Activated naive CD8-positive, alpha-beta T cell treated with anti-CD3 and anti-CD28 coated beads, Interleukin-2, amount 50 U/mL, for 24 hours (primary cell): ENCODE data around the gene ESF1.
"Not testable (repeated sequence)": the region's sequence is repeated elsewhere in the genome, so short reads cannot be mapped to it uniquely, and the experiment has no call there.

ENCODE experiments used
- ATAC-seq: fragments of 150-1000 bp; cut with Tn5 transposase; one replicate; pipeline ENCODE4 v1.10.0; 2021
- DNase-seq: peaks from one replicate; pipeline ENCODE4 v3.0.0; 2021
- H3K27ac Mint-ChIP-seq: one replicate; pipeline ENCODE4 v1.8.0; 2021; ENCODE audit warnings: mild to moderate bottlenecking, mixed read lengths
- H3K27me3 Mint-ChIP-seq: one replicate; pipeline ENCODE4 v1.8.0; 2021; ENCODE audit warnings: mixed read lengths
- H3K36me3 Mint-ChIP-seq: one replicate; pipeline ENCODE4 v1.8.0; 2021; ENCODE audit warnings: low read depth, mixed read lengths
- H3K4me1 Mint-ChIP-seq: one replicate; pipeline ENCODE4 v1.8.0; 2021; ENCODE audit warnings: mixed read lengths
- H3K4me3 Mint-ChIP-seq: one replicate; pipeline ENCODE4 v1.8.0; 2021; ENCODE audit warnings: mild to moderate bottlenecking, moderate library complexity, mixed read lengths
- H3K9me3 Mint-ChIP-seq: one replicate; pipeline ENCODE4 v1.8.0; 2021; ENCODE audit warnings: mixed read lengths

ESF1 gene

DNA sequence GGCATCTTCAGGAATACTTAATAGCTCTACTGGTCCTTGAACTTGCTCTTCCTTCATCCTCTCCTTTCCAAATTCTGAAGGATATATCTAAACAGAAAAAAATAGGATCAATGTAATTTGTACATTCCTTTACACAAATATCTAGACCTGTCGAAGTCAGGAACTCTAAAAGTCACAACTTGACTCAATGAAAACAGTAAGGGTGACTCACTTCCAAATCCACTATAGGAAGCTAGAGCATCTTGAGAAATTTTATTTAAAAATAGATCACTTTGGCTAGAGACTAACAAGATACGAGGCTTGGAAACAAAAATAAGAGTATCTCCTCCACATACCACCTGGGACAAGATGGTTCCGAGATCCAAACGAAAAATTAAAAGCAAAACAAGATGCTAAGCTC, 12.2 kb downstream of the ESF1 start:
- no peaks in the 10 kb centered on the region for H3K27me3 Mint-ChIP-seq
- H3K4me1 Mint-ChIP-seq: peaks cover 14% of the 10 kb centered on the region
- no peak for ATAC-seq
- peaks cover 55% of the 10 kb centered on the region for H3K36me3 Mint-ChIP-seq
- H3K4me3 Mint-ChIP-seq: no peak overlapping the region
- no peak overlapping the region for H3K27ac Mint-ChIP-seq
- no peaks in the 10 kb centered on the region for H3K9me3 Mint-ChIP-seq
- no peak for DNase-seq

DNA sequence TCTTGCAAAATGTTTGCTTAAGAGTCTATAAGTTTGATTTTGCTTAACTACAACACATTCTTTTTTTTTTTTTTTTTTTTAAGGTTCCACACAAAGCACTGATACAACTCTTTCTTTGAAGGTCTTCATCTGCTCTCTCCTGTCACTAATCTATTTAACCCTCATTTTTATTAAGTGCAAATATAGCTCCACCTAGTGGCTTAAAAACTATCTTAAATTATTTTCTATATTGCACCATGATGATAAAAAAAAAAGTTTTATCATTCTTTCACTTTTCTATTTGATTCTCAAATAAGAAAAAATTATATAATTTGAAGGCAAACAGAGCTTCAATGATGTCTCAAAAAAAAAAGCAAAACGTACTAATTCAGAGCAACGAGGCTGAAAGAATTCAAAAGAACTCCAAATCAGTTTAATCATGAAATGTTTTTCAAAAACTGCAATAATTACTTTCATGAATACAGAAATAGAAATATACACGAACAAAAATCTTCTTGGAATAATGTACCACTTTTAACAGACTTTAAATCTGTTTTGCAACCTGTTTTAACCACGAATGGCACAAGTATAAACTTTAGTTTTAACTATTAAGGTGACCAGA, 12.8 kb downstream of the ESF1 start:
- no peaks in the 10 kb centered on the region for H3K27me3 Mint-ChIP-seq
- DNase-seq (no peak), ATAC-seq (no peak)
- H3K27ac Mint-ChIP-seq: no peak overlapping the region
- no peak overlapping the region for H3K4me3 Mint-ChIP-seq
- H3K36me3 Mint-ChIP-seq: peaks cover 57% of the 10 kb centered on the region
- H3K4me1 Mint-ChIP-seq: peaks cover 9% of the 10 kb centered on the region
- H3K9me3 Mint-ChIP-seq: no peaks in the 10 kb centered on the region

DNA sequence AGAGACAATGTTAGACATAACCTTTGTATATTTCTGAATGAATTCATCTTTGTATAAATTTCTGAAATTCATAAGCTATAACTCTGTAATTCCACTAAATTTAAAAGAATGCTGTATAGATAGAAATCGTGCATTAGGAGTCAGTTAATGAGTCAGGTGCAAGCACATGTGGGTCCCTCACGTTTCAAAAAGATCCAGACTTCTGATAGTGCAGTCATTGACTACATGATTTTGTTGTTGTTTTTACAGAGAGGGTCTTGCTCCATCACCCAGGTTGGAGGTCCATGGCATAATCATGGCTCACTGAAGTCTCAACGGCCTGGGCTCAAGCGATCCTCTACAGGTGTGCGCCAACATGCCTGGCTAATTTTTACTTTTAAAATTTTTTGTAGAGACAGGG, 14.6 kb downstream of the ESF1 start:
- H3K27me3 Mint-ChIP-seq: no peaks in the 10 kb centered on the region

DNA sequence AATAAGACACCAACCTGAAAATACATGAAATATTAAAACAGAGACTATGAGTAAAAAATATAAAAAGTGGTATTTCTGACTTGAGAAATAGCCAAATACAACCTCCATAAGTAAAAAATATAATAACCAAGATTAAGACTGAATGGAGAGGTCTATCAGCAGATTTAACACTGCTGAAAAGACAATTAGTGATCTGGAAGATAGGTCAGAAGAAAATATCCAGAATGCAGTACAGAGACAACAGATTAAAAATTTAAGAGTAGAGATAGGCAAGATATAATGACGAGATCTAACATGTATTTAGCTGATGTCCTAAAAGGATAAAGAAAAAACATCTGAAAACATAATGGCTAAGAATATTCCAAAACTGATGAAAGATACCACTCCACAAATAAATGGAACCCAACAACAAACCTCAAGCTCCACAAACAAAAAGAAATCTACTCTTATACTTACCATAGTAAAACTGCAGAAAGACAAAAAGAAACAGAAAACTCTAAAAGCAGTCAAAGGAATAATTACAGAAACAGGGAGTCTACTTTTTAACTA, 18.8 kb downstream of the ESF1 start:
- peaks cover 8% of the 10 kb centered on the region for H3K9me3 Mint-ChIP-seq
- ATAC-seq: no peak
- peaks cover 65% of the 10 kb centered on the region for H3K36me3 Mint-ChIP-seq

More for the DNA sequence above, 14.6 kb downstream of the ESF1 start:
- DNase-seq (no peak), ATAC-seq (no peak)
- H3K4me1 Mint-ChIP-seq: peaks cover 9% of the 10 kb centered on the region
- H3K36me3 Mint-ChIP-seq: peaks cover 61% of the 10 kb centered on the region
- no peak overlapping the region for H3K27ac Mint-ChIP-seq
- H3K9me3 Mint-ChIP-seq: peaks cover 8% of the 10 kb centered on the region
- no peak overlapping the region for H3K4me3 Mint-ChIP-seq

DNA sequence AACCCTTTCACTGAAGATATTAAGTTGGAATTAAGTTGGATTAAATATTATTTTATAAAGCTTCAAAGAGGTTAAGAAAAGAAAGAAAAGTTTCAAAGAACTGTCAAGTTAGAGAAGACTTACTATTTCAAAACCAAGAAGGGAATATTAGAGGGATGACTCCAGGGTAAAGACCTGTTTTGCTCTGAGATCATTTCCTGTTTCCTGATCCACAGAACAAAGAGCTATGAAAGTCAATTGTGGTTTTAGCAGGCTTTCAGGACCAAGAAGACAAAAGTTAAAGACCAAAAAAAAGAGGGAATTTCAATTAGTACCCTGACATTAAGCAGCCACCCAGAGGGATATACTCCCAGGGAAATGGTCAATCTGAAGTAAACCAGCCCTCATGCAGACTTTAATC, 19.4 kb downstream of the ESF1 start:
- Mint-ChIP-seq H3K4me3 (no peak overlapping the region), H3K4me1 (peaks cover 9% of the 10 kb centered on the region)

More for the DNA sequence above, 18.8 kb downstream of the ESF1 start:
- Mint-ChIP-seq H3K27me3 (no peaks in the 10 kb centered on the region), H3K4me3 (no peak overlapping the region), H3K27ac (peak overlapping the region; percentile 18), H3K4me1 (peaks cover 9% of the 10 kb centered on the region)
- no peak for DNase-seq

DNA sequence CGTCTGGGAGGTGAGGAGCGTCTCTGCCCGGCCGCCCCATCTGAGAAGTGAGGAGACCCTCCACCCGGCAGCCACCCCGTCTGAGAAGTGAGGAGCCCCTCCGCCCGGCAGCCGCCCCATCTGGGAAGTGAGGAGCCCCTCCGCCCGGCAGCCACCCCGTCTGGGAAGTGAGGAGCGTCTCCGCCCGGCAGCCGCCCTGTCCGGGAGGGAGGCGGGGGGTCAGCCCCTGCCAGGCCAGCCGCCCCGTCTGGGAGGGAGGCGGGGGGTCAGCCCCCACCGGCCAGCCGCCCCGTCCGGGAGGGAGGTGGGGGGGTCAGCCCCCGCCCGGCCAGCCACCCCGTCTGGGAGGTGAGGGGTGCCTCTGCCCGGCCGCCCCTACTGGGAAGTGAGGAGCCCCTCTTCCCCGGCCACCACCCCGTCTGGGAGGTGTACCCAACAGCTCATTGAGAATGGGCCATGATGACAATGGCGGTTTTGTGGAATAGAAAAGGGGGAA, 24.2 kb downstream of the ESF1 start:
- ATAC-seq: not testable (repeated sequence)

More for the DNA sequence above, 19.4 kb downstream of the ESF1 start:
- Mint-ChIP-seq H3K27me3 (no peaks in the 10 kb centered on the region), H3K36me3 (peaks cover 60% of the 10 kb centered on the region), H3K9me3 (peaks cover 8% of the 10 kb centered on the region), H3K27ac (no peak overlapping the region)
- DNase-seq (no peak), ATAC-seq (no peak)

DNA sequence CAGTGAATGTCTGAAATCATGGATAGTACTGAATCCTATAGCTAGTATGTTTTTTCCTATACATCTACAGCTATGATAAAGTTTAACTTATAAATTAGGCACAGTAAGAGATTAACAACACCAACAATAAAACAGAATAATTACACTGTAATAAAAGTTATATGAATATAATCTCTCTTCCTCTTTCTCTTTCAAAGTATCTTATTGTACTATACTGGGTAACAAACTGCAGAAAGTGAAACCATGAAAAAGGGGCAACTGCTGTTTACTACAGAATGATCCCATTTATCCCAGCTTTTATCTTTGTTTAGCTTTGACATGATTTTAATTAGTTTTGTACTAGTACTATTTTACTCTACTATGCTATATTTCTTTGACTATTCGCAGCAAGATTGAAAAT, 25.8 kb downstream of the ESF1 start:
- no peaks in the 10 kb centered on the region for H3K4me1 Mint-ChIP-seq
- no peaks in the 10 kb centered on the region for H3K27me3 Mint-ChIP-seq
- no peak for ATAC-seq
- no peaks in the 10 kb centered on the region for H3K9me3 Mint-ChIP-seq
- H3K4me3 Mint-ChIP-seq: no peak overlapping the region
- peaks cover 35% of the 10 kb centered on the region for H3K36me3 Mint-ChIP-seq
- no peak for DNase-seq
- no peak overlapping the region for H3K27ac Mint-ChIP-seq

More for the DNA sequence above, 24.2 kb downstream of the ESF1 start:
- H3K4me3 Mint-ChIP-seq, H3K4me1 Mint-ChIP-seq, H3K9me3 Mint-ChIP-seq, H3K27me3 Mint-ChIP-seq, H3K27ac Mint-ChIP-seq, DNase-seq: not testable (repeated sequence)
- H3K36me3 Mint-ChIP-seq: peaks cover 49% of the 10 kb centered on the region

DNA sequence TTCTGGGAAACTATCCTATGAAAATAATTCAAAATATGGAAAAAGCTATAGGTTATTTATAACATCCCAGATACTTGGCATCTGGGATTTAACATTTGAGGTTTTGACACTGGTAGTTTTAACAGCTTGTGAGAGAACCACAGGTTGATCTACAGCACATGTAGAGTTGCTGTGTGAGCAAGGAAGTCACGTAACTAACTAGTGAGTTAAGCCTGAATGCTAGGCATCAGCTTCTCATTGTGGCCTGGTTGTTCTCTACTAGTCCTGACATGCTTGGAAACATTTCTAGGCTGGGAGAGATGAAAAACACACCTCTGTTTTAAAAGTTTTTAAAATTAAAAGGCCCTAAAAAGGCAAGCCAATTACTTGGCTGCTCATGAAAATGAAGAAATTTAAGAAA, 28.2 kb downstream of the ESF1 start:
- Mint-ChIP-seq H3K4me3 (no peak overlapping the region), H3K27ac (no peak overlapping the region)
- ATAC-seq: no peak

DNA sequence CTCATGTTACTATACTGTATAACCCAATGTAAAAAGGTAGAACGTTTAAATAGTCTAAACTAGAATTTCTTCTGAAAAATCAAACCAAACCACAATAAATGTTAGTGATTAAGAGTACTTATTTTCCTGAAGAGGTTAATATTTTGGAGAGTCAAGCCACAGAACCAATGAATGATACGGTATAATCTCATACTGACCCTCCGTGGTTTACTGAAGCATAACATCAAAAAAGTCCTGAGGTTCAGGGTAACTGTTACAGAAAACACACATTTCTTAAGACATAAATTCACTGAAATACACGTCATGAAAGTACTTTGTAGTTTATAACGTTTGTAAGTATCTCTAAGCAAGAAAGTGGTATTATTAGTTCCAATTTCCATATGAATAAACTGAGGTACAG, 28.9 kb downstream of the ESF1 start:
- no peaks in the 10 kb centered on the region for H3K4me1 Mint-ChIP-seq
- DNase-seq (no peak), ATAC-seq (no peak)
- H3K9me3 Mint-ChIP-seq: no peaks in the 10 kb centered on the region
- H3K36me3 Mint-ChIP-seq: peaks cover 32% of the 10 kb centered on the region
- H3K4me3 Mint-ChIP-seq: no peak overlapping the region
- no peak overlapping the region for H3K27ac Mint-ChIP-seq
- no peaks in the 10 kb centered on the region for H3K27me3 Mint-ChIP-seq

More for the DNA sequence above, 28.2 kb downstream of the ESF1 start:
- Mint-ChIP-seq H3K36me3 (peaks cover 28% of the 10 kb centered on the region), H3K4me1 (no peaks in the 10 kb centered on the region), H3K9me3 (no peaks in the 10 kb centered on the region), H3K27me3 (no peaks in the 10 kb centered on the region)
- no peak for DNase-seq

DNA sequence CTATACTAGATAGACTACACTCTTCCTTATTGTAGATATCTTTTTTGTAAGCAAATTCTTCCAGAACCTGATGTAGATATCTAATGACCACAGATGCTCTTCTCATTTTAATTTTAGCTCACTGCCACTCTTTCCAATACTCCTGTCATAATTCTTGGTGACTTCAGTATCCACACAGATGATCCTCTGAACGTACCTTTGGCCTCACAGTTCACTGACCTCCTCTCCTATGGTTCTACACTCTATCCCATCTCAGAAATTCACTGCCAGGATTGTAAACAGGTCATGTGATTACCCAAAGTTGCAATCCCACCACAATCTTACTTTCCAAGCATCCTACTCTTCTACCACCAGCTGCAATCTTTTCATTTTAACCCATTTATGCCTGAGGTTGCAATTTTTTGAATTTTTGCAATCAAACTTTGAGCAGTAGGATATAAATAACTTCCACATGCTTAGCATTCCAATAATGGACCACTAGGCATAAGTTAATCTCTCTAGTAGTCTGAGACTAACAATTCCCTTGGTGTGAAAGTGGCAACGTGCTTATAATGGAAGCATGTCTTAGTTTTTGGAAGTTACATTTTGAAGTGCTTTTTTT, 31.2 kb downstream of the ESF1 start:
- H3K4me3 Mint-ChIP-seq: no peak overlapping the region
- H3K36me3 Mint-ChIP-seq: peaks cover 30% of the 10 kb centered on the region
- no peak for DNase-seq
- H3K27me3 Mint-ChIP-seq: no peaks in the 10 kb centered on the region
- ATAC-seq: no peak
- H3K4me1 Mint-ChIP-seq: no peaks in the 10 kb centered on the region
- no peak overlapping the region for H3K27ac Mint-ChIP-seq
- H3K9me3 Mint-ChIP-seq: no peaks in the 10 kb centered on the region

DNA sequence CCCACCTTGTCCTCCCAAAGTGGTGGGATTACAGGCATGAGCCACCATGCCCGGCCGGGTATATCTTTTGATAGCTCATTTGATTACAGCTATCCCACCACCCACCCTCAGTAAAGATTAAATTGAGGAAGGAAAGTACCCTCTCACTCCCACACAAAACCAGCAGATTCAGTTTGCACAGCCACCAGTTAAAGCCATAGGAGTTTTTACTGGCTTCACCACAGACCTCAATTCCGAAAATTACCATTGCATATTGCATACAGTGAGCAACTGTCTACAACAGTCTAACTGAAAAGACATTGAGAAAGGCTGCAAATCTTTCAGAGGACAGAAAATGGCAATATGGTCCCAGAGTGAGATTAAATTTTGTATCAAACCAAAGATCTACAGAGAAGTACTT, 34.9 kb downstream of the ESF1 start:
- no peaks in the 10 kb centered on the region for H3K4me1 Mint-ChIP-seq
- H3K9me3 Mint-ChIP-seq: no peaks in the 10 kb centered on the region
- H3K36me3 Mint-ChIP-seq: peaks cover 27% of the 10 kb centered on the region
- H3K27me3 Mint-ChIP-seq: no peaks in the 10 kb centered on the region
- no peak overlapping the region for H3K4me3 Mint-ChIP-seq
- DNase-seq (no peak), ATAC-seq (no peak)
- no peak overlapping the region for H3K27ac Mint-ChIP-seq

DNA sequence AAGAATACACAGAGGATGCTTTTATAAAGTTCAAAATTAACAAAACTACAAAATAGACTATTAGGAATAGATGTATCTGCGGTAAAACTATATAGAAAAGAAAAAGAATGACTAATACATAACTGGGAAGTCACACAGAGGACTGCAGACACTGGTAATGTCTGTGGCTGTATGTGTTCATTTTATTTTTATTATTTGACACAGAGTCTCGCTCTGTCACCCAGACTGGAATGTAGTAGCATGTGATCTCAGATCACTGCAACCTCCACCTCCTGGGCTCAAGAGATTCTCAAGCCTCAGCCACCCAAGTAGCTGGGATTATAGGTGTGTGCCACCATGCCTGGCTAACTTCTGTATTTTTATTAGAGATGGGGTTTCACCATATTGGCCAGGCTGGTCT, 38.9 kb downstream of the ESF1 start:
- no peaks in the 10 kb centered on the region for H3K27me3 Mint-ChIP-seq
- DNase-seq (no peak), ATAC-seq (no peak)
- H3K36me3 Mint-ChIP-seq: peaks cover 51% of the 10 kb centered on the region
- H3K4me1 Mint-ChIP-seq: peaks cover 12% of the 10 kb centered on the region
- H3K9me3 Mint-ChIP-seq: peaks cover 16% of the 10 kb centered on the region
- no peak overlapping the region for H3K4me3 Mint-ChIP-seq
- no peak overlapping the region for H3K27ac Mint-ChIP-seq

DNA sequence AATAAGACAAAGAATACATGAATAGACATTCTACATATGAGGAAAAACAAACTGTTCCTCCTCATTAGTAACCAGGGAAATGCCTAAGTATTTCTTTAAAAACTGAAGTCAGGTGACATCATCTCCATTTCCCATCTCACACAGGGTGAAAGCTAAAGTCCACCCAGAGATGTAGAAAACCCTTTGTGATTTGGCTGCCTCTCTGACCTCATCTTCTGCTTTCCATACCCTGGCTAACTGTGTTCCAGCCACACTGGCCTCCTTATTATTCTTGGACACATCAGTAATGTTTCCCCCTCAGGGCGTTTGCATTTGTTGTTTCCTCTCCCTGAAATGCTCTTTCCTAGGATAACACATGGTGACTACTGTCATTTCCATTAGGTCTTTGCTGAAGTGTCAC, 40.4 kb downstream of the ESF1 start:
- no peak for DNase-seq

DNA sequence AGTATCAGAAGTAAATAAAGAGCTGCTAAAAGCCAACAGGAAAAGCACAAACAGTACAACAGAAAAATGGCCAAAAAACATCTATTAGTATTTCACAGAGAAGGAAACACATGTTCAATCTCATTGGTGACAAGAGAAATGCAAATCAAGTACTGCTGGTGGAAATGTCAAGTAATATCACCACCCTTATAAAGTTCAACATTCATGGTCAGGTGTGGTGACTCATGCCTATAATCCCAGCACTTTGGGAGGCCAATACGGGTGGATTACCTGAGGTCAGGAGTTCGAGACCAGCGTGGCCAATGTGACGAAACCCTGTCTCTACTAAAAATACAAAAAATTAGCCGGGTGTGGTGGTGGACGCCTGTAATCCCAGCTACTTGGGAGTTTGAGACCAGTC, 42.8 kb downstream of the ESF1 start:
- DNase-seq: no peak
- peak; percentile 49 for ATAC-seq
- Mint-ChIP-seq H3K4me3 (no peak overlapping the region), H3K36me3 (peaks cover 75% of the 10 kb centered on the region), H3K27me3 (no peaks in the 10 kb centered on the region), H3K27ac (peak overlapping the region; percentile 25), H3K4me1 (peaks cover 19% of the 10 kb centered on the region), H3K9me3 (peaks cover 22% of the 10 kb centered on the region)

More for the DNA sequence above, 40.4 kb downstream of the ESF1 start:
- no peak overlapping the region for H3K27ac Mint-ChIP-seq
- H3K4me3 Mint-ChIP-seq: no peak overlapping the region
- peaks cover 59% of the 10 kb centered on the region for H3K36me3 Mint-ChIP-seq
- no peaks in the 10 kb centered on the region for H3K27me3 Mint-ChIP-seq
- H3K4me1 Mint-ChIP-seq: peaks cover 19% of the 10 kb centered on the region
- no peak for ATAC-seq
- peaks cover 22% of the 10 kb centered on the region for H3K9me3 Mint-ChIP-seq
